Osteocyte (in vitro differentiated cells): Measurements from ENCODE around the gene IGFL4. TPM values are rescaled to one million over a fixed set of nuclear protein-coding genes. Genes with fewer than 3 reads are reported as not detected.
"Not testable (repeated sequence)": the region's sequence is repeated elsewhere in the genome, so short reads cannot be mapped to it uniquely, and the experiment has no call there.

Source experiments
- DNase-seq: peaks from one replicate; pipeline ENCODE4 v3.0.0; 2021; ENCODE audit warnings: mixed read lengths; ENCODE audit not compliant: unreplicated experiment; ENCODE audit errors: extremely low spot score
- H3K27ac Mint-ChIP-seq: one replicate; pipeline ENCODE4 v1.8.0; 2021; ENCODE audit warnings: mild to moderate bottlenecking, mixed read lengths; ENCODE audit not compliant: unreplicated experiment
- H3K27me3 Mint-ChIP-seq: one replicate; pipeline ENCODE4 v1.8.0; 2021; ENCODE audit warnings: mixed read lengths; ENCODE audit not compliant: unreplicated experiment
- H3K36me3 Mint-ChIP-seq: one replicate; pipeline ENCODE4 v1.8.0; 2021; ENCODE audit warnings: mixed read lengths; ENCODE audit not compliant: unreplicated experiment
- H3K4me1 Mint-ChIP-seq: one replicate; pipeline ENCODE4 v1.8.0; 2021; ENCODE audit warnings: mixed read lengths; ENCODE audit not compliant: unreplicated experiment
- H3K4me3 Mint-ChIP-seq: one replicate; pipeline ENCODE4 v1.8.0; 2021; ENCODE audit warnings: mild to moderate bottlenecking, moderate library complexity, mixed read lengths; ENCODE audit not compliant: unreplicated experiment
- H3K9me3 Mint-ChIP-seq: one replicate; pipeline ENCODE4 v1.8.0; 2021; ENCODE audit warnings: mixed read lengths; ENCODE audit not compliant: unreplicated experiment
- CTCF ChIP-seq: fragments of 200-600 bp; sonication (generic); IDR thresholded peaks from 2 replicates; pipeline ENCODE4 v1.5.0; 2021; ENCODE audit warnings: antibody characterized with exemption, mild to moderate bottlenecking, moderate library complexity
- total RNA-seq: library from RNA; stranded (reverse); gene quantifications from 2 replicates; pipeline ENCODE4 v1.2.1, GENCODE V29; 2021

The IGFL4 gene
- total RNA-seq, 1 donor from 2014 or later, result not detected

GRCh38 chr19:46082728-46083050 lies 41.9 kb upstream of the IGFL4 start:
- Mint-ChIP-seq H3K27ac (no peak overlapping the region), H3K36me3 (no peaks in the 10 kb centered on the region), H3K27me3 (peaks cover 59% of the 10 kb centered on the region), H3K9me3 (peaks cover 15% of the 10 kb centered on the region), H3K4me3 (no peak overlapping the region), H3K4me1 (peaks cover 15% of the 10 kb centered on the region)
- no peak for DNase-seq
- TF ChIP-seq CTCF, result no peak

GRCh38 chr19:46081928-46082727 lies 41.3 kb upstream of the IGFL4 start:
- Mint-ChIP-seq H3K9me3 (peaks cover 15% of the 10 kb centered on the region), H3K27me3 (peaks cover 63% of the 10 kb centered on the region)
- no peak for DNase-seq

GRCh38 chr19:46080561-46080960 lies 39.8 kb upstream of the IGFL4 start:
- TF ChIP-seq CTCF, result no peak
- Mint-ChIP-seq H3K27ac (peak overlapping the region; percentile 14), H3K4me1 (peaks cover 21% of the 10 kb centered on the region), H3K4me3 (no peak overlapping the region), H3K36me3 (no peaks in the 10 kb centered on the region), H3K9me3 (peaks cover 5% of the 10 kb centered on the region), H3K27me3 (peaks cover 63% of the 10 kb centered on the region)
- peak; percentile 88 for DNase-seq

More at GRCh38 chr19:46081928-46082727, 41.3 kb upstream of the IGFL4 start:
- Mint-ChIP-seq H3K4me1 (peaks cover 18% of the 10 kb centered on the region), H3K27ac (no peak overlapping the region), H3K4me3 (no peak overlapping the region), H3K36me3 (no peaks in the 10 kb centered on the region)
- peak; percentile 70 for TF ChIP-seq CTCF

- Mint-ChIP-seq H3K27ac (no peak overlapping the region), H3K4me3 (no peak overlapping the region), H3K9me3 (no peaks in the 10 kb centered on the region), H3K36me3 (no peaks in the 10 kb centered on the region), H3K27me3 (peaks cover 61% of the 10 kb centered on the region), H3K4me1 (peaks cover 21% of the 10 kb centered on the region)
- no peak for TF ChIP-seq CTCF
- DNase-seq, result no peak
These were observed 38.8 kb upstream of the IGFL4 start for GRCh38 chr19:46079576-46079975.

- TF ChIP-seq CTCF, result peak; percentile 56
- H3K36me3 Mint-ChIP-seq, DNase-seq, H3K4me3 Mint-ChIP-seq, H3K9me3 Mint-ChIP-seq, H3K27ac Mint-ChIP-seq: not testable (repeated sequence)
- peaks cover 21% of the 10 kb centered on the region for H3K4me1 Mint-ChIP-seq
- H3K27me3 Mint-ChIP-seq, result peaks cover 59% of the 10 kb centered on the region
These were observed 38.0 kb upstream of the IGFL4 start for GRCh38 chr19:46078573-46079332.
